H1 (cell line): ENCODE data around the gene KRTCAP2. TPM values are rescaled to one million over a fixed set of nuclear protein-coding genes. Genes with fewer than 3 reads are reported as not detected.
"Not testable (repeated sequence)": the region's sequence is repeated elsewhere in the genome, so short reads cannot be mapped to it uniquely, and the experiment has no call there.

Experiments used
- CTCF ChIA-PET: fragments of 300-600 bp; sonication (Branson Sonifier 250); formaldehyde crosslinking; loops from one replicate; lab custom pipeline; 2021; ENCODE audit not compliant: partially characterized antibody; lab: Charles Lee
- POLR2A ChIA-PET: fragments of 300-600 bp; sonication (Branson Sonifier 250); formaldehyde crosslinking; loops from one replicate; lab custom pipeline; 2021; ENCODE audit warnings: inconsistent platforms; ENCODE audit not compliant: partially characterized antibody; lab: Charles Lee
- DNase-seq, 2 experiments: peaks; one replicate each; pipeline versions ENCODE4 v3.0.0 to v3.0.0-alpha.2; 2010 to 2022; ENCODE audit warnings: low spot score in 2 of 2, low read depth in 1 of 2, mixed read lengths in 1 of 2
- FAIRE-seq: peaks from 2 replicates; lab custom pipeline; 2011; peaks lifted over from hg19 to GRCh38; lab: Jason Lieb, UNC
- H2AFZ ChIP-seq: 2 replicates; pipeline ENCODE4 v1.8.1; 2012; ENCODE audit warnings: low read length, inconsistent platforms
- H2AK5ac ChIP-seq: 2 replicates; pipeline ENCODE4 v1.6.1; 2013; ENCODE audit warnings: low read depth, low read length
- H2BK120ac ChIP-seq: replicated peaks from 2 replicates; pipeline ENCODE3; 2013; ENCODE audit warnings: low read depth, low read length, inconsistent platforms
- H2BK12ac ChIP-seq: 2 replicates; pipeline ENCODE4 v1.6.1; 2013; ENCODE audit warnings: low read depth, low read length
- H2BK15ac ChIP-seq: 2 replicates; pipeline ENCODE4 v1.6.1; 2013; ENCODE audit warnings: low read length
- H2BK20ac ChIP-seq: 2 replicates; pipeline ENCODE4 v1.6.1; 2013; ENCODE audit warnings: low read length
- H2BK5ac ChIP-seq: 2 replicates; pipeline ENCODE4 v1.6.1; 2013; ENCODE audit warnings: low read depth, low read length
- H3K14ac ChIP-seq: 2 replicates; pipeline ENCODE4 v1.6.1; 2013; ENCODE audit warnings: inconsistent platforms; ENCODE audit not compliant: insufficient read length
- H3K18ac ChIP-seq: 2 replicates; pipeline ENCODE4 v1.6.1; 2013; ENCODE audit warnings: low read length; ENCODE audit errors: extremely low read depth
- H3K23ac ChIP-seq: 2 replicates; pipeline ENCODE4 v1.6.1; 2013; ENCODE audit warnings: inconsistent platforms; ENCODE audit not compliant: insufficient read length
- H3K23me2 ChIP-seq: 2 replicates; pipeline ENCODE4 v1.6.1; 2013; ENCODE audit warnings: low read depth, low read length
- H3K27ac ChIP-seq: 2 replicates; pipeline ENCODE4 v1.6.1; 2011; ENCODE audit warnings: low read depth, low read length, inconsistent platforms
- H3K27me3 ChIP-seq, 4 experiments: replicated peaks in 1 of 4; 1 replicate in 1 of 4; 2 replicates in 3 of 4; pipeline versions ENCODE4 v1.6.1 to v1.8.1; 2011 to 2013; ENCODE audit warnings: low read length in 3 of 4, mild to moderate bottlenecking in 3 of 4, inconsistent platforms in 2 of 4, mixed read lengths in 2 of 4, moderate library complexity in 1 of 4; ENCODE audit not compliant: control insufficient read depth in 3 of 4, insufficient read depth in 3 of 4; ENCODE audit errors: extremely low read depth in 1 of 4
- H3K36me3 ChIP-seq, 4 experiments: 2 replicates each; pipeline versions ENCODE4 v1.6.1 to v1.8.1; 2011 to 2013; ENCODE audit warnings: mild to moderate bottlenecking in 4 of 4, low read length in 3 of 4, moderate library complexity in 2 of 4, control low read depth in 1 of 4, inconsistent platforms in 1 of 4; ENCODE audit not compliant: insufficient read depth in 4 of 4, control insufficient read depth in 2 of 4
- H3K4ac ChIP-seq: replicated peaks from 2 replicates; pipeline ENCODE3; 2013; ENCODE audit warnings: low read length, low read depth, mixed read lengths, inconsistent platforms; ENCODE audit not compliant: insufficient read length
- H3K4me1 ChIP-seq, 4 experiments: replicated peaks in 1 of 4; 1 replicate in 1 of 4; 2 replicates in 3 of 4; pipeline versions ENCODE4 v1.6.1 to v1.8.1; 2011 to 2013; ENCODE audit warnings: low read length in 3 of 4, inconsistent platforms in 2 of 4, mixed read lengths in 1 of 4; ENCODE audit not compliant: insufficient read depth in 4 of 4, control insufficient read depth in 3 of 4
- H3K4me2 ChIP-seq, 2 experiments: 2 replicates each; pipeline versions ENCODE4 v1.6.1 to v1.8.1; 2011 to 2013; ENCODE audit warnings: low read depth in 2 of 2, low read length in 2 of 2, control low read depth in 1 of 2, inconsistent platforms in 1 of 2, mild to moderate bottlenecking in 1 of 2; ENCODE audit not compliant: insufficient read depth in 1 of 2
- H3K4me3 ChIP-seq, 4 experiments: fragments of 200-600, 300-600 bp in 1 of 4; sonication (generic), shearing (Covaris generic), sonication (Bioruptor Twin) in 1 of 4; 2 replicates each; pipeline versions ENCODE4 v1.5.1 to v1.8.1; 2011 to 2016; ENCODE audit warnings: low read length in 4 of 4, low read depth in 3 of 4, control low read depth in 2 of 4, inconsistent platforms in 2 of 4, mild to moderate bottlenecking in 2 of 4, mixed read lengths in 1 of 4, moderate library complexity in 1 of 4; ENCODE audit not compliant: insufficient read depth in 2 of 4; ENCODE audit errors: extremely low read depth in 1 of 4
- H3K56ac ChIP-seq: replicated peaks from 2 replicates; pipeline ENCODE3; 2013; ENCODE audit warnings: low read depth, mild to moderate bottlenecking, mixed read lengths, low read length, inconsistent platforms; ENCODE audit not compliant: insufficient read length
- H3K79me1 ChIP-seq: 2 replicates; pipeline ENCODE4 v1.6.1; 2013; ENCODE audit warnings: low read depth, low read length, control low read depth
- H3K79me2 ChIP-seq, 2 experiments: 2 replicates each; pipeline versions ENCODE4 v1.6.1 to v1.8.1; 2012 to 2013; ENCODE audit warnings: low read length in 2 of 2, mild to moderate bottlenecking in 2 of 2, inconsistent platforms in 1 of 2; ENCODE audit not compliant: insufficient read depth in 2 of 2, control insufficient read depth in 1 of 2
- H3K9ac ChIP-seq, 4 experiments: replicated peaks in 1 of 4; 1 replicate in 1 of 4; 2 replicates in 3 of 4; pipeline versions ENCODE4 v1.6.1 to v1.8.1; 2011 to 2013; ENCODE audit warnings: low read depth in 3 of 4, low read length in 3 of 4, control low read depth in 2 of 4, mild to moderate bottlenecking in 2 of 4, moderate library complexity in 2 of 4, inconsistent platforms in 1 of 4; ENCODE audit errors: extremely low read depth in 1 of 4
- H3K9me3 ChIP-seq, 2 experiments: 2 replicates each; pipeline versions ENCODE4 v1.6.1 to v1.8.1; 2012 to 2013; ENCODE audit warnings: mild to moderate bottlenecking in 2 of 2, moderate library complexity in 2 of 2, control low read depth in 1 of 2, inconsistent platforms in 1 of 2, low read depth in 1 of 2, low read length in 1 of 2, mixed read lengths in 1 of 2; ENCODE audit not compliant: insufficient read depth in 2 of 2
- H4K20me1 ChIP-seq, 2 experiments: replicated peaks in 1 of 2; 2 replicates each; pipeline versions ENCODE3 to v1.8.1; 2011 to 2013; ENCODE audit warnings: inconsistent platforms in 2 of 2, low read length in 2 of 2, mild to moderate bottlenecking in 1 of 2; ENCODE audit not compliant: insufficient read depth in 2 of 2, control insufficient read depth in 1 of 2
- H4K5ac ChIP-seq: 2 replicates; pipeline ENCODE4 v1.6.1; 2013; ENCODE audit warnings: low read length, low read depth, mixed read lengths, inconsistent platforms; ENCODE audit not compliant: insufficient read length
- H4K8ac ChIP-seq: 2 replicates; pipeline ENCODE4 v1.8.0; 2013; ENCODE audit warnings: mild to moderate bottlenecking, moderate library complexity, low read length, inconsistent platforms; ENCODE audit not compliant: insufficient read depth; ENCODE audit errors: extremely low read depth
- H4K91ac ChIP-seq: replicated peaks from 2 replicates; pipeline ENCODE3; 2013; ENCODE audit warnings: low read length, mixed read lengths, inconsistent platforms; ENCODE audit not compliant: insufficient read length
- WGBS, 2 experiments: shearing (Covaris generic) in 1 of 2; methylation state at CpG; one replicate each; pipeline versions ENCODE4 v1.1.6 to v1.1.7; 2013 to 2015; ENCODE audit warnings: low lambda C conversion rate in 2 of 2, mixed read lengths in 2 of 2, inconsistent platforms in 1 of 2, low coverage in 1 of 2, missing lambda C conversion rate in 1 of 2; ENCODE audit not compliant: insufficient replicate concordance in 2 of 2, insufficient coverage in 1 of 2, insufficient read length in 1 of 2; ENCODE audit errors: extremely low coverage in 1 of 2, missing lambda C conversion rate in 1 of 2; 5-methylcytosine and 5-hydroxymethylcytosine counted together
- polyA plus RNA-seq, 7 experiments: library from polyadenylated mRNA; depleted of rRNA in 3 of 7; stranded (reverse) in 5 of 7; unstranded in 2 of 7; fragments of >200 nt in 5 of 7; fragments of 200-250 nt in 2 of 7; gene quantifications; 1 replicate in 5 of 7; 2 replicates in 1 of 7; 4 replicates in 1 of 7; pipeline versions ENCODE4 v1.2.1 to v1.2.3, GENCODE V29; 2011 to 2013; ENCODE audit warnings: missing spikeins in 2 of 7, mixed read lengths in 2 of 7
- total RNA-seq: library from RNA; stranded (reverse); fragmentation: NEBNext Ultra II Directional; extraction: Animal tissue kit (Norgen Biotek cat#: 25700); gene quantifications from 2 replicates; pipeline ENCODE4 v1.2.1, GENCODE V29; 2021

KRTCAP2 gene
- total and polyA plus RNA-seq, 2 of the 8 experiments (the other 6 are each of a cell fraction or from before 2014, with no cell fraction given), result 146 to 317 TPM

DNA sequence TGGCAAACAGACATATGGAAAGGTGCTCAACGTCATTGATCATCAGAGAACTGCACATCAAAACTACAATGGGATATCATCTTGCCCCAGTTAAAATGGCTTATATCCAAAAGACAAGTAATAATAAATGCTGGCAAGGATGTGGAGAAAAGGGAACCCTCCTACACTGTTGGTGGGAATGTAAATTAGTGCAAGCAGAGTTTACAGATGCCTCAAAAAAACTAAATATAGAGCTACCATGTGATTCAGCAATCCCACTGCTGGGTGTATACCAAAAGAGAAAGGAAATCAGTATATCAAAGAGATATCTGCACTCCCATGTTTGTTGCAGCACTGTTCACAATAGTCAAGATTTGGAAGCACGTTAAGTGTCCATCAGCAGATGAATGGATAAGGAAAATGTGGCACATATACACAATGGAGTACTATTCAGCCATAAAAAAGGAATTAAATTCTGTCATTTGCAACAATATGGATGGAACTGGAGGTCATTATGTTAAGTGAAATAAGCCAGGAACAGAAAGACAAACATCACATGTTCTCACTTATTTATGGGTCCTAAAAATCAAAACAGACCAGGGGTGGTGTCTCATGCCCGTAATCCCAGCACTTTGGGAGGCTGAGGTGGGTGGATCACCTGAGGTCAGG lies 17.0 kb downstream of the KRTCAP2 start:
- H3K4me1 ChIP-seq, H2BK20ac ChIP-seq, H3K9ac ChIP-seq, H2BK12ac ChIP-seq, H3K23ac ChIP-seq, H3K79me2 ChIP-seq, H3K56ac ChIP-seq, H4K20me1 ChIP-seq, H2BK15ac ChIP-seq, H3K4me2 ChIP-seq, H4K91ac ChIP-seq, H2BK120ac ChIP-seq, H3K14ac ChIP-seq, H3K36me3 ChIP-seq, H4K5ac ChIP-seq, H3K27ac ChIP-seq, H3K27me3 ChIP-seq, H3K9me3 ChIP-seq, H2AFZ ChIP-seq, H2BK5ac ChIP-seq, POLR2A ChIA-PET, H3K4ac ChIP-seq, FAIRE-seq, H4K8ac ChIP-seq, H3K23me2 ChIP-seq, H3K4me3 ChIP-seq, H2AK5ac ChIP-seq, H3K18ac ChIP-seq, H3K79me1 ChIP-seq, DNase-seq: not testable (repeated sequence)
- WGBS, 2 experiments, result 83% methylated on average over 3 of the region's 3 CpGs; no CpG with 5 or more reads in 1 of the 2 experiments
- CTCF ChIA-PET, result interaction anchor here (1.1 to 2.9 kb wide), 5 partner anchors 11 to 65 kb away, joined by 3 to 13 read pairs (median 4); no protein-coding TSS in a partner anchor
